Suprapubic skin (tissue), 4 donors: ENCODE data around the gene ZNF2. TPM values are rescaled to one million over a fixed set of nuclear protein-coding genes. Genes with fewer than 3 reads are reported as not detected.
A peak's percentile ranks its signal among the peaks of the same experiment; 100 is the strongest.

Experiments
- DNase-seq, 2 donors: peaks; one replicate each; pipeline ENCODE4 v3.0.0-alpha.2; 2019; ENCODE audit warnings: low spot score in 2 of 2
- H3K27ac ChIP-seq: fragments of 200-600 bp; sonication (generic); one replicate; pipeline ENCODE4 v1.5.1; 2019
- H3K27me3 ChIP-seq: fragments of 200-600 bp; sonication (generic); one replicate; pipeline ENCODE4 v1.5.1; 2019
- H3K36me3 ChIP-seq: fragments of 200-600 bp; sonication (generic); one replicate; pipeline ENCODE4 v1.5.1; 2019
- H3K4me1 ChIP-seq: fragments of 200-600 bp; sonication (generic); one replicate; pipeline ENCODE4 v1.5.1; 2019
- H3K4me3 ChIP-seq: fragments of 200-600 bp; sonication (generic); one replicate; pipeline ENCODE4 v1.5.1; 2019; ENCODE audit warnings: mild to moderate bottlenecking
- H3K9me3 ChIP-seq: fragments of 200-600 bp; sonication (generic); one replicate; pipeline ENCODE4 v1.5.1; 2019
- EP300 ChIP-seq: sonication (generic); formaldehyde crosslinking; IDR thresholded peaks from one replicate; pipeline ENCODE4 v1.6.1; 2017; ENCODE audit warnings: antibody characterized with exemption
- POLR2A ChIP-seq, 2 donors: fragments of 450-650 bp; IDR thresholded peaks; one replicate each; pipeline ENCODE4 v1.6.1; 2017; ENCODE audit warnings: antibody characterized with exemption in 2 of 2, mild to moderate bottlenecking in 2 of 2, moderate library complexity in 2 of 2
- POLR2AphosphoS5 ChIP-seq, 3 donors: sonication (generic); formaldehyde crosslinking; IDR thresholded peaks; one replicate each; pipeline ENCODE4 v1.6.1; 2017; ENCODE audit warnings: antibody characterized with exemption in 3 of 3
- WGBS: methylation state at CpG from one replicate; pipeline ENCODE4 v1.1.5; 2018; 5-methylcytosine and 5-hydroxymethylcytosine counted together
- total RNA-seq, 4 donors: library from RNA; depleted of rRNA; stranded (reverse); fragments of >200 nt; gene quantifications; one replicate each; pipeline ENCODE4 v1.1.0, GENCODE V29; 2016
- TF ChIP-seq, protein P1 (sequence below), 2 donors: fragments of 200-600 bp in 1 of 2; fragments of 450-650 bp in 1 of 2; sonication (generic) in 1 of 2; IDR thresholded peaks; one replicate each; pipeline ENCODE4 v1.5.1; 2016 to 2019; ENCODE audit warnings: antibody characterized with exemption in 2 of 2, mild to moderate bottlenecking in 1 of 2, moderate library complexity in 1 of 2

Gene ZNF2
- 1 to 10 TPM; 1.4 to 4.8 (median 2.6) TPM for total RNA-seq

DNA sequence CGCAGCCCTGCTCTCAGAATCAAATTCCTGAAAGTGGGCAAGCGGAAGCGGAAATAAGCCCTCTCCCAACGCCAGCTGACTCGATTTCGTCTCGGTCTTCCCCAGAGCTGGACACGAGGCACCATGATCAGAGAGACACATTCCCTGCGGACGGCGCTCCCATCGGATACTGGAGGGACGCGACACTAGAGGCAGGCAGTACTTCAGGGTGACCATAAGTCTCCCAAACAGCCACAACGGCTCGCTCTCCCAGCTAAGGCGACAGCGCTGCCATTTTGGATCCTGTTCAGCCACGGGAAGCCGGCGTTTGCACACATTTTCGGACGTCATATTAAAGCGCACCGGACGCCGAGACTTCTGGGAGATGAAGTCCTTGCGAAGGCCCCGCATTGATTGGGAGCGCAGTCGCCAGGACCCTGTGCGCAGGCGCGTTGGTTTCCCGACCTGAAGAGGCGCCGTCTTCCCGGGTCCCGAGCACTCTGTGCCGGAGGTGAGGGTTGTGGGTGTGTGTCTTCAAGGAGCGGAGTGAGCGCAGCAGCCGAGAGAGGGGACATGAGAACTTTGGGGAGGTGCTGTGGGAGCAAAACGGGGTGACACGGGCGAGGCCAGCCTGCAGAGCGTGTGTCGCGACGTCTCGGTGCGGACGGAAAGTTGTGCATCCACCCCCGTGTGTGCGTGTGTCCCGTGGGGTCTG lies at the start of gene ZNF2:
Gene ZNF2, plus strand, starts transcription at position 439 of the 694 bp plus-strand sequence. CDS start 10,418 bp downstream, outside the sequence.
- H3K4me1 ChIP-seq, result peaks cover 21% of the 10 kb centered on the region
- H3K27ac ChIP-seq, result peak within 1 kb of the TSS; percentile 96
- no peaks in the 10 kb centered on the region for H3K27me3 ChIP-seq
- peak within 1 kb of the TSS; percentile 83 for H3K4me3 ChIP-seq
- 0% methylated on average over 26 of the region's 56 CpGs for WGBS
- no peaks in the 10 kb centered on the region for H3K36me3 ChIP-seq
- DNase-seq, result peak; percentile 98 to 99
- peak in 2 of 3 donors; percentile 57 to 75 for TF ChIP-seq POLR2AphosphoS5 (IDR thresholded peaks at IDR 0.05)
- peak in 1 of 2 donors; percentile 53 for TF ChIP-seq POLR2A (IDR thresholded peaks at IDR 0.05)
- TF ChIP-seq, protein P1, sequence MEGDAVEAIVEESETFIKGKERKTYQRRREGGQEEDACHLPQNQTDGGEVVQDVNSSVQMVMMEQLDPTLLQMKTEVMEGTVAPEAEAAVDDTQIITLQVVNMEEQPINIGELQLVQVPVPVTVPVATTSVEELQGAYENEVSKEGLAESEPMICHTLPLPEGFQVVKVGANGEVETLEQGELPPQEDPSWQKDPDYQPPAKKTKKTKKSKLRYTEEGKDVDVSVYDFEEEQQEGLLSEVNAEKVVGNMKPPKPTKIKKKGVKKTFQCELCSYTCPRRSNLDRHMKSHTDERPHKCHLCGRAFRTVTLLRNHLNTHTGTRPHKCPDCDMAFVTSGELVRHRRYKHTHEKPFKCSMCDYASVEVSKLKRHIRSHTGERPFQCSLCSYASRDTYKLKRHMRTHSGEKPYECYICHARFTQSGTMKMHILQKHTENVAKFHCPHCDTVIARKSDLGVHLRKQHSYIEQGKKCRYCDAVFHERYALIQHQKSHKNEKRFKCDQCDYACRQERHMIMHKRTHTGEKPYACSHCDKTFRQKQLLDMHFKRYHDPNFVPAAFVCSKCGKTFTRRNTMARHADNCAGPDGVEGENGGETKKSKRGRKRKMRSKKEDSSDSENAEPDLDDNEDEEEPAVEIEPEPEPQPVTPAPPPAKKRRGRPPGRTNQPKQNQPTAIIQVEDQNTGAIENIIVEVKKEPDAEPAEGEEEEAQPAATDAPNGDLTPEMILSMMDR (IDR thresholded peaks at IDR 0.05), result no peak
- no peaks in the 10 kb centered on the region for H3K9me3 ChIP-seq

DNA sequence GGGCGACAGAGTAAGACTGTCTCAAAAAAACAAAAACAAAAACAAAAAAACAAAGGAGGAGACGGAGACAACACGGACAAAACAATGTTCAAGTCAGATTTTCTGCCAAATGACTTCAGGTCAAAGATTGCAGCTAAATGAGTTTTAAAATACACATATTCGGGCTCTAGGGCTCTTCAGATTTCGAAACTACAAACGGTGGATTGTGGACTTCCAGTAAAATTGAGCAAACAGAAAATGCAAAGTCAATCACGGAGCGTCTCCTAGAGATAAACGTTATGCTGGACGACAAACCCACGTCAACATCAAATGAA lies 44.6 kb upstream of the ZNF2 start:
- under 1% methylated on average over 11 of the region's 11 CpGs for WGBS

DNA sequence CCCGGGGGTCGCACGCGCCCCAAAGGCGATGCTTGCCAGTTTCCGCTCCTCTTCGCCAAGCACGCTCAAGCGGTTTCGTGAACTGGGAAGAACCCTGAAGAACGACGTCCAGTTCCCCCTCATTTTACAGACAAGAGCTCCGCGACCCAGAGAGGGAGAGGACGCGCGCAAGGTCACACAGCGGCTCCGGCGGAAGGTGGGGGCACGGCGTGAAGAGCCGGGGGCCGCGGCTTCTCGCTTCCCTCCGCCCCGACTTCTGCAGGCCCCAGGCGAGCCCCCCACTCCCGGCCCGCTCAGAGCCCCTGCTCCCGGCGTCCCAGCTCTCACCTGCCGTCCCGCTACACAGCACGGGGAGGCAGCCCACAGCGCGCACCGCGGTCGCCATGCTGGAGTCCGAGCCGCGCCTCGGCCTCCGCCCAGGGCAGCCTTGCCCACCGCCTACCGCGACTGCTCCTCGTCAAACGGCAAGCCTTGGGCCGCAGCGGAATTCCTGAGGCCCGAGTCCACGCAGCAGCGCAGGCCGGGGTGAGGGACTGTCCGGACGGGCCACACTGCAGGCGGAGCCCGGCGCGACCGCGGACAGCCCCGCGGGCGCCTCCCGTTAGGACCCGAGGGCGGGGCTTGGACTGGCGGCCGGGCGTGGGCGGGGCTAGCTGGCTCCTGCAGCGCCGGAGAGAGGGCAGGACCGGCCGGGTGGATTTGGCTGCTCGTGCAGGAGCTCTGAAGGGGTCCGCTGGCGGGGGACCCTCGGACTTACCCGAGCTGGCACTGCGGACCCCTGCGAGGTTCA lies 44.0 kb upstream of the ZNF2 start, which contains the start of gene MRPS5:
Gene MRPS5, minus strand, starts transcription at position 402 of the 790 bp plus-strand sequence. Its CDS starts 17 bp downstream, at position 385.
- DNase-seq, result peak; percentile 86
- peaks cover 20% of the 10 kb centered on the region for H3K4me1 ChIP-seq
- H3K9me3 ChIP-seq, result no peaks in the 10 kb centered on the region
- no peaks in the 10 kb centered on the region for H3K27me3 ChIP-seq
- H3K36me3 ChIP-seq, result peaks cover 3% of the 10 kb centered on the region
- TF ChIP-seq POLR2AphosphoS5 (IDR thresholded peaks at IDR 0.05), result peak in 1 of 3 donors; percentile 66
- TF ChIP-seq EP300, result no peak
- peak within 1 kb of the TSS; percentile 80 for H3K4me3 ChIP-seq
- peak within 1 kb of the TSS; percentile 94 for H3K27ac ChIP-seq
- under 1% methylated on average over 32 of the region's 86 CpGs for WGBS

More for the DNA sequence above, 44.6 kb upstream of the ZNF2 start:
- Histone ChIP-seq H3K27me3 (no peaks in the 10 kb centered on the region), H3K4me1 (peaks cover 20% of the 10 kb centered on the region), H3K4me3 (peak overlapping the region; percentile 80), H3K27ac (peak overlapping the region; percentile 94), H3K36me3 (peaks cover 5% of the 10 kb centered on the region), H3K9me3 (no peaks in the 10 kb centered on the region)
- no peak for DNase-seq
- TF ChIP-seq, protein P1 (IDR thresholded peaks at IDR 0.05), result no peak
- TF ChIP-seq EP300 (no peak), POLR2A (IDR thresholded peaks at IDR 0.05) (no peak), POLR2AphosphoS5 (IDR thresholded peaks at IDR 0.05) (no peak)

DNA sequence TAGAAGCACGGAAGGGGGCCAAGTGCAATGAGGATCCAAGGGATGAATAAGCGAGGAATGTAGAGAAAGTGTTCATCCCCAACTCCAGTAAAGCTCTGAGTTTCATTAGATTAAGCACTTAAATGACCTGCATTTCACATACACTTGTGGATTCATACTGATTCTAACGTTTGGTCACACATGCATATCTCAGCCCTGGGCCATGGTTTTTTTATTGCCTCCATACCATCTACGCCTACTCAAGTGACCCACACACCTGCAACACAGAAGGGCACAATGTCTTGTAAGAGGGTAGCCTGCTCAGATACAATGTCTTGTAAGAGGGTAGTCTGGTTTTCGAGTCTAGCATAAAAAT lies 43.4 kb upstream of the ZNF2 start:
- Histone ChIP-seq H3K27ac (peak overlapping the region; percentile 94), H3K36me3 (no peaks in the 10 kb centered on the region), H3K27me3 (no peaks in the 10 kb centered on the region), H3K9me3 (no peaks in the 10 kb centered on the region), H3K4me1 (peaks cover 20% of the 10 kb centered on the region), H3K4me3 (peak overlapping the region; percentile 80)
- DNase-seq, result no peak
- TF ChIP-seq POLR2AphosphoS5 (IDR thresholded peaks at IDR 0.05) (no peak), EP300 (no peak), POLR2A (IDR thresholded peaks at IDR 0.05) (no peak)
- TF ChIP-seq, protein P1 (IDR thresholded peaks at IDR 0.05), result no peak
- 27% methylated on average over 5 of the region's 5 CpGs for WGBS

DNA sequence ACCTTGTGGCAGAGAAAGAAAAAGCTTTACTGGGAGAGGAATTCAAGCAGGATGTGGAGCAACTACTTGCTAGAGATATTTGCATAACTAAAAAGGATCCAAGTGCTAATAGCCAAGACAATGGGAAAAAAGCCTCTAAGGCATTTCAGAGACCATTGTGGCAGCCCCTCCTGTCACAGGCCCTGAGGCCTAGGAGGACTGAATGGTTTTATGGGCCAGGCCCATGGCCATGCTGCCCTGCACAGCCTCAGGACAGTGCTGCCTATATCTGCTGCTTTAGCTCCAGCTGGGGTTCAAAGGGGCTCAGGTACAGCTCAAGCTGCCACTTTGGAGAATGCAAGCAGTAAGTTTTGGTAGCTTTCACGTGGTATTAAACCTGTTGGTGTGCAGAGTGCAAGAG lies 26.9 kb upstream of the ZNF2 start:
- no peak for TF ChIP-seq POLR2AphosphoS5 (IDR thresholded peaks at IDR 0.05)
- TF ChIP-seq, protein P1 (IDR thresholded peaks at IDR 0.05), result no peak
- no peak for TF ChIP-seq EP300
- no peak for TF ChIP-seq POLR2A (IDR thresholded peaks at IDR 0.05)
- Histone ChIP-seq H3K27me3 (no peaks in the 10 kb centered on the region), H3K9me3 (peaks cover 28% of the 10 kb centered on the region), H3K4me1 (no peaks in the 10 kb centered on the region), H3K36me3 (peaks cover 2% of the 10 kb centered on the region), H3K27ac (no peak overlapping the region), H3K4me3 (no peak overlapping the region)
- WGBS, result 71% methylated on average over 1 of the region's 1 CpG
- no peak for DNase-seq
